Aorta (tissue), 5 donors: Measurements from ENCODE around the gene NUP155. TPM values are rescaled to one million over a fixed set of nuclear protein-coding genes. Genes with fewer than 3 reads are reported as not detected.

Source experiments
- ATAC-seq: fragments of 200-7000 bp; cut with Tn5 transposase; one replicate; pipeline ENCODE4 v1.9.1; 2022; ENCODE audit warnings: moderate library complexity; ENCODE audit not compliant: low FRiP score
- DNase-seq, 2 donors: peaks; one replicate each; pipeline ENCODE4 v3.0.0-alpha.2; 2020
- H3K27ac ChIP-seq, 2 donors: one replicate each; pipeline ENCODE4 v1.5.1; 2013; ENCODE audit warnings: low read length in 2 of 2, mild to moderate bottlenecking in 2 of 2, moderate library complexity in 2 of 2, control low read depth in 1 of 2, inconsistent platforms in 1 of 2, low read depth in 1 of 2
- H3K27me3 ChIP-seq, 2 donors: one replicate each; pipeline ENCODE4 v1.6.1; 2013; ENCODE audit warnings: control low read depth in 1 of 2, low read length in 1 of 2, mild to moderate bottlenecking in 1 of 2, moderate library complexity in 1 of 2; ENCODE audit not compliant: insufficient read depth in 2 of 2, control insufficient read depth in 1 of 2
- H3K36me3 ChIP-seq, 2 donors: one replicate each; pipeline ENCODE4 v1.6.1; 2013; ENCODE audit warnings: control low read depth in 1 of 2, low read length in 1 of 2, mild to moderate bottlenecking in 1 of 2; ENCODE audit not compliant: insufficient read depth in 2 of 2, control insufficient read depth in 1 of 2
- H3K4me1 ChIP-seq, 2 donors: one replicate each; pipeline ENCODE4 v1.6.1; 2013; ENCODE audit warnings: low read length in 2 of 2, control low read depth in 1 of 2, mild to moderate bottlenecking in 1 of 2, moderate library complexity in 1 of 2; ENCODE audit not compliant: insufficient read depth in 2 of 2, control insufficient read depth in 1 of 2
- H3K4me3 ChIP-seq, 2 donors: one replicate each; pipeline ENCODE4 v1.5.1; 2013; ENCODE audit warnings: low read length in 2 of 2, control low read depth in 1 of 2, mild to moderate bottlenecking in 1 of 2
- H3K9me3 ChIP-seq: one replicate; pipeline ENCODE4 v1.6.1; 2013; ENCODE audit warnings: mild to moderate bottlenecking, low read length; ENCODE audit not compliant: control insufficient read depth
- WGBS, 2 donors: extraction: QIAGEN DNeasy Blood & Tissue Kit; methylation state at CpG; one replicate each; pipeline ENCODE4 v1.1.7; 2013; 5-methylcytosine and 5-hydroxymethylcytosine counted together
- intact Hi-C, 2 donors: fragments of 100-400 bp; cut with DNase I; formaldehyde crosslinking; loops; one replicate each; pipeline versions ENCODE4 v1.14.2 to v1.15.0; 2022
- polyA plus RNA-seq, 2 donors: library from polyadenylated mRNA; stranded (reverse); fragments of 200-250 nt; gene quantifications; one replicate each; pipeline ENCODE4 v1.2.3, GENCODE V29; 2013
- total RNA-seq, 2 donors: library from RNA; stranded (reverse); fragmentation: NEBNext Ultra II Directional; extraction: Animal tissue kit (Norgen Biotek cat#: 25700); gene quantifications; one replicate each; pipeline ENCODE4 v1.2.1, GENCODE V29; 2021
- donor health status: healthy with polysubstance abuse.
- donor health status: Bipolar disorder and iron deficiency.
- donor health status: DM: no; HTN: no; CAD: no.
- donor health status: DM: no; HTN: no; CAD: no.
- donor health status: DM: yes; HTN: yes; CAD: no.

Gene NUP155
- total and polyA plus RNA-seq, 4 donors = 1.5 to 19.2 (median 9.8) TPM

GRCh38 chr5:37255774-37256358, 115.0 kb downstream of the NUP155 start:
- H3K36me3 ChIP-seq = no peaks in the 10 kb centered on the region
- intact Hi-C loops = no loop called here
- no peak for ATAC-seq

GRCh38 chr5:37254581-37254980, 116.3 kb downstream of the NUP155 start:
- DNase-seq (no peak), ATAC-seq (no peak)
- intact Hi-C loops = no loop called here
- Histone ChIP-seq H3K4me3 (no peak overlapping the region), H3K36me3 (no peaks in the 10 kb centered on the region), H3K4me1 (no peaks in the 10 kb centered on the region), H3K27ac (no peak overlapping the region), H3K9me3 (no peaks in the 10 kb centered on the region), H3K27me3 (no peaks in the 10 kb centered on the region)
- 95 to 97% methylated on average over 1 of the region's 1 CpG for WGBS, 2 donors

More at GRCh38 chr5:37255774-37256358, 115.0 kb downstream of the NUP155 start:
- H3K9me3 ChIP-seq = no peaks in the 10 kb centered on the region
- no peak overlapping the region for H3K27ac ChIP-seq
- no peaks in the 10 kb centered on the region for H3K27me3 ChIP-seq
- DNase-seq = no peak
- no peak overlapping the region for H3K4me3 ChIP-seq
- no peaks in the 10 kb centered on the region for H3K4me1 ChIP-seq
- 76 to 79% methylated on average over 4 of the region's 4 CpGs for WGBS, 2 donors

GRCh38 chr5:37251665-37252064, 119.2 kb downstream of the NUP155 start:
- H3K9me3 ChIP-seq = no peaks in the 10 kb centered on the region
- peaks cover 0 to 2% of the 10 kb centered on the region in 2 donors for H3K4me1 ChIP-seq
- H3K27me3 ChIP-seq = no peaks in the 10 kb centered on the region
- ATAC-seq (no peak), DNase-seq (no peak)
- no peak overlapping the region for H3K4me3 ChIP-seq
- no peak overlapping the region for H3K27ac ChIP-seq
- intact Hi-C loops = no loop called here
- no peaks in the 10 kb centered on the region for H3K36me3 ChIP-seq

- H3K4me1 ChIP-seq = peaks cover 0 to 2% of the 10 kb centered on the region in 2 donors
- H3K27me3 ChIP-seq = no peaks in the 10 kb centered on the region
- no peaks in the 10 kb centered on the region for H3K36me3 ChIP-seq
- no peaks in the 10 kb centered on the region for H3K9me3 ChIP-seq
- peak overlapping the region; percentile 73 for H3K4me3 ChIP-seq
- H3K27ac ChIP-seq = peak overlapping the region; percentile 36 to 86
- DNase-seq = no peak
- ATAC-seq = no peak
- intact Hi-C loops = loop anchor here in 1 of 2 donors (5.0 kb wide), 1 partner anchor 123 kb away; the partner anchor contains the start of gene NUP155
- WGBS, 2 donors = 45 to 55% methylated on average over 10 of the region's 10 CpGs
Observed at GRCh38 chr5:37249815-37250164, 121.1 kb downstream of the NUP155 start.

GRCh38 chr5:37248970-37249814, 121.7 kb downstream of the NUP155 start, which contains the start of gene CPLANE1:
Gene CPLANE1 (minus strand): TSS chr5:37249376. CDS start chr5:37247698, 1,678 bp downstream.
- peak; percentile 97 for ATAC-seq
- DNase-seq = peak; percentile 86 to 93
- Histone ChIP-seq H3K36me3 (no peaks in the 10 kb centered on the region), H3K4me3 (peak within 1 kb of the TSS; percentile 73), H3K27me3 (no peaks in the 10 kb centered on the region), H3K27ac (peak within 1 kb of the TSS; percentile 36 to 86), H3K4me1 (peaks cover 0 to 2% of the 10 kb centered on the region in 2 donors), H3K9me3 (no peaks in the 10 kb centered on the region)
- intact Hi-C loops = loop anchor here in 1 of 2 donors (5.0 kb wide), 1 partner anchor 123 kb away; the partner anchor contains the start of gene NUP155
- WGBS, 2 donors = 0% methylated on average over 48 to 88 of the region's 88 CpGs

- Histone ChIP-seq H3K27ac (peak overlapping the region; percentile 36 to 86), H3K36me3 (no peaks in the 10 kb centered on the region), H3K27me3 (no peaks in the 10 kb centered on the region), H3K4me1 (peaks cover 0 to 2% of the 10 kb centered on the region in 2 donors), H3K4me3 (peak overlapping the region; percentile 73), H3K9me3 (no peaks in the 10 kb centered on the region)
- 4% methylated on average over 19 of the region's 19 CpGs for WGBS, 2 donors
- intact Hi-C loops = loop anchor here in 1 of 2 donors (5.0 kb wide), 1 partner anchor 124 kb away; the partner anchor contains the start of gene NUP155
- DNase-seq = no peak
- ATAC-seq = no peak
Observed at GRCh38 chr5:37248421-37248969, 122.4 kb downstream of the NUP155 start.

GRCh38 chr5:37247496-37247895, 123.4 kb downstream of the NUP155 start:
- ATAC-seq (no peak), DNase-seq (no peak)
- no peaks in the 10 kb centered on the region for H3K9me3 ChIP-seq
- 81 to 84% methylated on average over 4 of the region's 4 CpGs for WGBS, 2 donors
- no peaks in the 10 kb centered on the region for H3K27me3 ChIP-seq
- no peaks in the 10 kb centered on the region for H3K36me3 ChIP-seq
- H3K4me3 ChIP-seq = no peak overlapping the region
- intact Hi-C loops = loop anchor here in 1 of 2 donors (5.0 kb wide), 1 partner anchor 125 kb away; the partner anchor contains the start of gene NUP155
- H3K4me1 ChIP-seq = peaks cover 0 to 2% of the 10 kb centered on the region in 2 donors
- H3K27ac ChIP-seq = no peak overlapping the region

- no peaks in the 10 kb centered on the region for H3K36me3 ChIP-seq
Observed at GRCh38 chr5:37247036-37247435, 123.9 kb downstream of the NUP155 start.

More at GRCh38 chr5:37247036-37247435, 123.9 kb downstream of the NUP155 start:
- Histone ChIP-seq H3K27me3 (no peaks in the 10 kb centered on the region), H3K27ac (no peak overlapping the region), H3K4me3 (no peak overlapping the region), H3K4me1 (peaks cover 0 to 2% of the 10 kb centered on the region in 2 donors), H3K9me3 (no peaks in the 10 kb centered on the region)
- intact Hi-C loops = loop anchor here in 1 of 2 donors (5.0 kb wide), 1 partner anchor 125 kb away; the partner anchor contains the start of gene NUP155
- ATAC-seq = no peak
- DNase-seq = no peak
- WGBS, 2 donors = 22 to 43% methylated on average over 1 of the region's 1 CpG
